ENCODE results near the gene LIMCH1.

Gene LIMCH1

GRCh38 chr4:41534404-41534803 is 3.6 kb upstream of the LIMCH1 start:
- no peak overlapping the region for H3K27ac Mint-ChIP-seq (ENCODE audit: low read depth)
- no peaks in the 10 kb centered on the region for H3K9me3 Mint-ChIP-seq
- no peaks in the 10 kb centered on the region for H3K4me1 Mint-ChIP-seq
- ATAC-seq (replicated peaks; ENCODE audit: extremely low read depth, poor library complexity, severe bottlenecking), result no peak
- no peak overlapping the region for H3K4me3 Mint-ChIP-seq
- H3K36me3 Mint-ChIP-seq (ENCODE audit: insufficient read depth), result peaks cover 3% of the 10 kb centered on the region
- no peak for DNase-seq (ENCODE audit: low spot score in 2 of 2)
- H3K27me3 Mint-ChIP-seq, result no peaks in the 10 kb centered on the region

GRCh38 chr4:41535911-41536371 is 2.0 kb upstream of the LIMCH1 start:
- Mint-ChIP-seq H3K9me3 (no peaks in the 10 kb centered on the region), H3K36me3 (ENCODE audit: insufficient read depth) (peaks cover 3% of the 10 kb centered on the region), H3K27ac (ENCODE audit: low read depth) (no peak overlapping the region), H3K4me3 (no peak overlapping the region), H3K27me3 (no peaks in the 10 kb centered on the region), H3K4me1 (no peaks in the 10 kb centered on the region)
- no peak for ATAC-seq (replicated peaks; ENCODE audit: extremely low read depth, poor library complexity, severe bottlenecking)
- no peak for DNase-seq (ENCODE audit: low spot score in 2 of 2)

GRCh38 chr4:41537292-41537890 is 566 bp upstream of the LIMCH1 start:
- no peaks in the 10 kb centered on the region for H3K9me3 Mint-ChIP-seq
- no peak overlapping the region for H3K4me3 Mint-ChIP-seq
- no peak overlapping the region for H3K27ac Mint-ChIP-seq (ENCODE audit: low read depth)
- peaks cover 3% of the 10 kb centered on the region for H3K36me3 Mint-ChIP-seq (ENCODE audit: insufficient read depth)
- no peak for DNase-seq (ENCODE audit: low spot score in 2 of 2)
- no peak for ATAC-seq (replicated peaks; ENCODE audit: extremely low read depth, poor library complexity, severe bottlenecking)
- H3K4me1 Mint-ChIP-seq, result no peaks in the 10 kb centered on the region
- no peaks in the 10 kb centered on the region for H3K27me3 Mint-ChIP-seq

- no peak overlapping the region for H3K4me3 Mint-ChIP-seq
- no peaks in the 10 kb centered on the region for H3K36me3 Mint-ChIP-seq (ENCODE audit: insufficient read depth)
- H3K4me1 Mint-ChIP-seq, result no peaks in the 10 kb centered on the region
- no peak for DNase-seq (ENCODE audit: low spot score in 2 of 2)
- H3K27me3 Mint-ChIP-seq, result no peaks in the 10 kb centered on the region
- no peak overlapping the region for H3K27ac Mint-ChIP-seq (ENCODE audit: low read depth)
- ATAC-seq (replicated peaks; ENCODE audit: extremely low read depth, poor library complexity, severe bottlenecking), result no peak
- no peaks in the 10 kb centered on the region for H3K9me3 Mint-ChIP-seq
Observed at GRCh38 chr4:41538887-41539498, 1.0 kb downstream of the LIMCH1 start.

GRCh38 chr4:41539711-41540110 is 1.8 kb downstream of the LIMCH1 start:
- no peaks in the 10 kb centered on the region for H3K27me3 Mint-ChIP-seq
- no peaks in the 10 kb centered on the region for H3K4me1 Mint-ChIP-seq
- H3K4me3 Mint-ChIP-seq, result no peak overlapping the region
- no peaks in the 10 kb centered on the region for H3K36me3 Mint-ChIP-seq (ENCODE audit: insufficient read depth)
- DNase-seq (ENCODE audit: low spot score in 2 of 2) (no peak), ATAC-seq (replicated peaks; ENCODE audit: extremely low read depth, poor library complexity, severe bottlenecking) (no peak)
- H3K27ac Mint-ChIP-seq (ENCODE audit: low read depth), result no peak overlapping the region
- no peaks in the 10 kb centered on the region for H3K9me3 Mint-ChIP-seq

GRCh38 chr4:41540687-41541086 is 2.7 kb downstream of the LIMCH1 start:
- Mint-ChIP-seq H3K9me3 (no peaks in the 10 kb centered on the region), H3K27me3 (no peaks in the 10 kb centered on the region), H3K4me3 (no peak overlapping the region), H3K27ac (ENCODE audit: low read depth) (no peak overlapping the region), H3K36me3 (ENCODE audit: insufficient read depth) (no peaks in the 10 kb centered on the region), H3K4me1 (no peaks in the 10 kb centered on the region)
- DNase-seq (ENCODE audit: low spot score in 2 of 2) (no peak), ATAC-seq (replicated peaks; ENCODE audit: extremely low read depth, poor library complexity, severe bottlenecking) (no peak)

- DNase-seq (ENCODE audit: low spot score in 2 of 2), result no peak
- Mint-ChIP-seq H3K27me3 (no peaks in the 10 kb centered on the region), H3K4me1 (no peaks in the 10 kb centered on the region), H3K36me3 (ENCODE audit: insufficient read depth) (no peaks in the 10 kb centered on the region), H3K27ac (ENCODE audit: low read depth) (no peak overlapping the region), H3K4me3 (no peak overlapping the region), H3K9me3 (no peaks in the 10 kb centered on the region)
- ATAC-seq (replicated peaks; ENCODE audit: extremely low read depth, poor library complexity, severe bottlenecking), result no peak
Observed at GRCh38 chr4:41541687-41542094, 3.7 kb downstream of the LIMCH1 start.

- Mint-ChIP-seq H3K27me3 (no peaks in the 10 kb centered on the region), H3K9me3 (no peaks in the 10 kb centered on the region), H3K27ac (ENCODE audit: low read depth) (no peak overlapping the region), H3K36me3 (ENCODE audit: insufficient read depth) (no peaks in the 10 kb centered on the region), H3K4me3 (no peak overlapping the region), H3K4me1 (no peaks in the 10 kb centered on the region)
- no peak for ATAC-seq (replicated peaks; ENCODE audit: extremely low read depth, poor library complexity, severe bottlenecking)
- DNase-seq (ENCODE audit: low spot score in 2 of 2), result no peak
Observed at GRCh38 chr4:41542526-41543275, 4.7 kb downstream of the LIMCH1 start.

GRCh38 chr4:41545238-41545637 is 7.3 kb downstream of the LIMCH1 start:
- H3K9me3 Mint-ChIP-seq, result no peaks in the 10 kb centered on the region
- no peaks in the 10 kb centered on the region for H3K27me3 Mint-ChIP-seq
- ATAC-seq (replicated peaks; ENCODE audit: extremely low read depth, poor library complexity, severe bottlenecking) (no peak), DNase-seq (ENCODE audit: low spot score in 2 of 2) (no peak)
- H3K27ac Mint-ChIP-seq (ENCODE audit: low read depth), result no peak overlapping the region
- H3K4me1 Mint-ChIP-seq, result no peaks in the 10 kb centered on the region
- H3K4me3 Mint-ChIP-seq, result no peak overlapping the region
- H3K36me3 Mint-ChIP-seq (ENCODE audit: insufficient read depth), result no peaks in the 10 kb centered on the region

- H3K27me3 Mint-ChIP-seq, result no peaks in the 10 kb centered on the region
- DNase-seq (ENCODE audit: low spot score in 2 of 2), result no peak
- no peaks in the 10 kb centered on the region for H3K36me3 Mint-ChIP-seq (ENCODE audit: insufficient read depth)
- no peak overlapping the region for H3K27ac Mint-ChIP-seq (ENCODE audit: low read depth)
- ATAC-seq (replicated peaks; ENCODE audit: extremely low read depth, poor library complexity, severe bottlenecking), result no peak
- no peaks in the 10 kb centered on the region for H3K4me1 Mint-ChIP-seq
- no peaks in the 10 kb centered on the region for H3K9me3 Mint-ChIP-seq
- no peak overlapping the region for H3K4me3 Mint-ChIP-seq
Observed at GRCh38 chr4:41546638-41547037, 8.7 kb downstream of the LIMCH1 start.

GRCh38 chr4:41548305-41548880 is 10.4 kb downstream of the LIMCH1 start:
- H3K4me3 Mint-ChIP-seq, result no peak overlapping the region
- H3K9me3 Mint-ChIP-seq, result peaks cover 5% of the 10 kb centered on the region
- H3K4me1 Mint-ChIP-seq, result no peaks in the 10 kb centered on the region
- H3K27ac Mint-ChIP-seq (ENCODE audit: low read depth), result no peak overlapping the region
- no peaks in the 10 kb centered on the region for H3K27me3 Mint-ChIP-seq
- ATAC-seq (replicated peaks; ENCODE audit: extremely low read depth, poor library complexity, severe bottlenecking) (no peak), DNase-seq (ENCODE audit: low spot score in 2 of 2) (no peak)
- H3K36me3 Mint-ChIP-seq (ENCODE audit: insufficient read depth), result no peaks in the 10 kb centered on the region

GRCh38 chr4:41549478-41549877 is 11.5 kb downstream of the LIMCH1 start:
- H3K9me3 Mint-ChIP-seq, result peaks cover 7% of the 10 kb centered on the region
- no peak for DNase-seq (ENCODE audit: low spot score in 2 of 2)
- ATAC-seq (replicated peaks; ENCODE audit: extremely low read depth, poor library complexity, severe bottlenecking), result no peak
- no peak overlapping the region for H3K4me3 Mint-ChIP-seq
- H3K27me3 Mint-ChIP-seq, result no peaks in the 10 kb centered on the region
- H3K36me3 Mint-ChIP-seq (ENCODE audit: insufficient read depth), result no peaks in the 10 kb centered on the region
- no peak overlapping the region for H3K27ac Mint-ChIP-seq (ENCODE audit: low read depth)
- no peaks in the 10 kb centered on the region for H3K4me1 Mint-ChIP-seq

GRCh38 chr4:41550308-41550707 is 12.4 kb downstream of the LIMCH1 start:
- H3K9me3 Mint-ChIP-seq, result peaks cover 7% of the 10 kb centered on the region
- no peaks in the 10 kb centered on the region for H3K27me3 Mint-ChIP-seq
- ATAC-seq (replicated peaks; ENCODE audit: extremely low read depth, poor library complexity, severe bottlenecking), result no peak
- no peaks in the 10 kb centered on the region for H3K4me1 Mint-ChIP-seq
- DNase-seq (ENCODE audit: low spot score in 2 of 2), result no peak
- H3K36me3 Mint-ChIP-seq (ENCODE audit: insufficient read depth), result no peaks in the 10 kb centered on the region
- H3K4me3 Mint-ChIP-seq, result no peak overlapping the region
- no peak overlapping the region for H3K27ac Mint-ChIP-seq (ENCODE audit: low read depth)

All from central memory CD8-positive, alpha-beta T cell (primary cell).